Activated CD8-positive, alpha-beta memory T cell treated with anti-CD3 and anti-CD28 coated beads, Interleukin-2, amount 50 U/mL, for 24 hours (primary cell): ENCODE measurements around the gene VWA1.
"Not testable (repeated sequence)": the region's sequence is repeated elsewhere in the genome, so short reads cannot be mapped to it uniquely, and the experiment has no call there.

Experiments used
- DNase-seq: peaks from one replicate; pipeline ENCODE4 v3.0.0-alpha.2; 2020; ENCODE audit errors: extremely low read depth

The VWA1 gene

GRCh38 chr1:1423245-1423597, 12.3 kb upstream of the VWA1 start:
- no peak for DNase-seq

GRCh38 chr1:1424707-1425106, 10.8 kb upstream of the VWA1 start:
- no peak for DNase-seq

- no peak for DNase-seq
Measured at GRCh38 chr1:1425426-1425752, 10.1 kb upstream of the VWA1 start.

- no peak for DNase-seq
Measured at GRCh38 chr1:1425753-1426495, 9.6 kb upstream of the VWA1 start.

GRCh38 chr1:1426496-1427105, 8.9 kb upstream of the VWA1 start:
- no peak for DNase-seq

GRCh38 chr1:1427106-1427819, 8.2 kb upstream of the VWA1 start:
- no peak for DNase-seq

- DNase-seq = no peak
Measured at GRCh38 chr1:1427820-1428148, 7.7 kb upstream of the VWA1 start.

GRCh38 chr1:1428174-1428573, 7.3 kb upstream of the VWA1 start:
- no peak for DNase-seq

GRCh38 chr1:1428967-1429366, 6.5 kb upstream of the VWA1 start:
- DNase-seq = not testable (repeated sequence)

GRCh38 chr1:1429671-1430073, 5.8 kb upstream of the VWA1 start:
- no peak for DNase-seq

- no peak for DNase-seq
Measured at GRCh38 chr1:1430114-1430982, 5.1 kb upstream of the VWA1 start.

- no peak for DNase-seq
Measured at GRCh38 chr1:1430992-1431844, 4.3 kb upstream of the VWA1 start.

GRCh38 chr1:1431845-1432273, 3.6 kb upstream of the VWA1 start:
- no peak for DNase-seq

GRCh38 chr1:1432274-1432950, 3.1 kb upstream of the VWA1 start:
- no peak for DNase-seq

GRCh38 chr1:1432951-1433803, 2.3 kb upstream of the VWA1 start:
- DNase-seq = no peak

GRCh38 chr1:1433804-1434130, 1.7 kb upstream of the VWA1 start:
- peak; percentile 23 for DNase-seq

- DNase-seq = no peak
Measured at GRCh38 chr1:1434131-1434823, 1.2 kb upstream of the VWA1 start.

- no peak for DNase-seq
Measured at GRCh38 chr1:1434824-1435105, 725 bp upstream of the VWA1 start.

GRCh38 chr1:1435911-1436629, 580 bp downstream of the VWA1 start:
- DNase-seq = no peak
